H1 (cell line): ENCODE data around the gene TAS2R30. TPM values are rescaled to one million over a fixed set of nuclear protein-coding genes. Genes with fewer than 3 reads are reported as not detected.

Experiments
- HDAC6 ChIP-seq: IDR thresholded peaks from one replicate; pipeline ENCODE4 v1.7.1; 2012; ENCODE audit warnings: low read depth, mild to moderate bottlenecking, inconsistent platforms, low read length, moderate library complexity
- RNF2 ChIP-seq: fragments of 200-900, 300-1000 bp; sonication (generic); IDR thresholded peaks from 2 replicates; pipeline ENCODE4 v1.7.1; 2016; ENCODE audit warnings: borderline replicate concordance, low read depth, mild to moderate bottlenecking, antibody characterized with exemption, low read length; ENCODE audit not compliant: poor library complexity, severe bottlenecking; ENCODE audit errors: missing control alignments
- polyA plus RNA-seq, 7 experiments: library from polyadenylated mRNA; depleted of rRNA in 3 of 7; stranded (reverse) in 5 of 7; unstranded in 2 of 7; fragments of >200 nt in 5 of 7; fragments of 200-250 nt in 2 of 7; gene quantifications; 1 replicate in 5 of 7; 2 replicates in 1 of 7; 4 replicates in 1 of 7; pipeline versions ENCODE4 v1.2.1 to v1.2.3, GENCODE V29; 2011 to 2013; ENCODE audit warnings: missing spikeins in 2 of 7, mixed read lengths in 2 of 7
- total RNA-seq: library from RNA; stranded (reverse); fragmentation: NEBNext Ultra II Directional; extraction: Animal tissue kit (Norgen Biotek cat#: 25700); gene quantifications from 2 replicates; pipeline ENCODE4 v1.2.1, GENCODE V29; 2021

The TAS2R30 gene
- total and polyA plus RNA-seq, 2 of the 8 experiments (the other 6 are each of a cell fraction or from before 2014, with no cell fraction given): 0.33 to 1.0 TPM

DNA sequence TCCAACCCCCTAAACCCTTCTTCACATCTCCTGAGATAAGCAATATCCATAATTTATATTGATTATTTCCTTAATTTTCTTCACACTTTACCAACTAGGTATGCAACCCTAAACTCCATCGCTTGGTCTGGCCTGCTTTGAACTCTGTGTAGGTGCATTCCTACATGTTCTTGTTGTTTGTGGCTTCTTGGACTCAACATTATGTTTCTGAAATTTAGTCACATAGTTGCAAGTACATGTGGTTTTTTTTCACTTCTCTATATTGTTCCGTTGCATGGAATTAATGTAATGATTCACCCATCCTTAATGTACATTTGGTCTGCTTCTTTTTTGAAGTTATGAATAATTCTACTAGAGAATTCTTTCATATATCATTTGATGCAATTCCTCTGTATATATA is 1.6 kb upstream of the TAS2R30 start (continued):
- TF ChIP-seq HDAC6 (no peak), RNF2 (no peak)
